ENCODE results near the gene VPS25.

GRCh38 chr17:42795061-42795460 lies 21.8 kb downstream of the VPS25 start:
- TF ChIP-seq CTCF (IDR thresholded peaks at IDR 0.05) = no peak
- TF ChIP-seq POLR2AphosphoS5 (IDR thresholded peaks at IDR 0.05) = no peak
